HG02885 (cell line): ENCODE measurements around the gene MAP1S.

ENCODE experiments used
- ATAC-seq: cut with Tn5 transposase; IDR thresholded peaks from one replicate; pipeline ENCODE4 v1.9.1; 2021; ENCODE audit warnings: mild to moderate bottlenecking; ENCODE audit not compliant: unreplicated experiment, poor library complexity

MAP1S gene

GRCh38 chr19:17688853-17689595, 30.3 kb upstream of the MAP1S start:
- ATAC-seq = no peak

GRCh38 chr19:17692566-17692965, 26.7 kb upstream of the MAP1S start:
- ATAC-seq = no peak

GRCh38 chr19:17695198-17695597, 24.1 kb upstream of the MAP1S start:
- no peak for ATAC-seq

GRCh38 chr19:17703824-17704463, 15.3 kb upstream of the MAP1S start:
- no peak for ATAC-seq

- ATAC-seq = no peak
Observed at GRCh38 chr19:17706750-17707181, 12.5 kb upstream of the MAP1S start.

GRCh38 chr19:17711851-17712250, 7.4 kb upstream of the MAP1S start:
- no peak for ATAC-seq

- ATAC-seq = no peak
Observed at GRCh38 chr19:17716309-17716929, 2.9 kb upstream of the MAP1S start.

GRCh38 chr19:17718550-17718946, 732 bp upstream of the MAP1S start:
- no peak for ATAC-seq

GRCh38 chr19:17719730-17720400, 585 bp downstream of the MAP1S start:
- ATAC-seq = peak; percentile 38

GRCh38 chr19:17720440-17720839, 1.2 kb downstream of the MAP1S start:
- no peak for ATAC-seq

GRCh38 chr19:17721111-17721628, 1.9 kb downstream of the MAP1S start:
- ATAC-seq = no peak

GRCh38 chr19:17721821-17722220, 2.5 kb downstream of the MAP1S start:
- ATAC-seq = no peak

GRCh38 chr19:17722655-17723240, 3.5 kb downstream of the MAP1S start:
- ATAC-seq = no peak

GRCh38 chr19:17724655-17725054, 5.4 kb downstream of the MAP1S start:
- no peak for ATAC-seq

- ATAC-seq = no peak
Observed at GRCh38 chr19:17725422-17726078, 6.3 kb downstream of the MAP1S start.

GRCh38 chr19:17726136-17726741, 7.0 kb downstream of the MAP1S start:
- ATAC-seq = no peak

GRCh38 chr19:17726964-17727773, 7.9 kb downstream of the MAP1S start:
- no peak for ATAC-seq

GRCh38 chr19:17727843-17728242, 8.6 kb downstream of the MAP1S start:
- no peak for ATAC-seq

- no peak for ATAC-seq
Observed at GRCh38 chr19:17733127-17733526, 13.8 kb downstream of the MAP1S start.
